NCI-H1694 (cell line): ENCODE results near the gene ELOVL3.
"Not testable (repeated sequence)": the region's sequence is repeated elsewhere in the genome, so short reads cannot be mapped to it uniquely, and the experiment has no call there.

Experiments used
- DNase-seq: peaks from one replicate; lab custom pipeline; 2025; lab: John Stamatoyannopoulos, UW

Gene ELOVL3

DNA sequence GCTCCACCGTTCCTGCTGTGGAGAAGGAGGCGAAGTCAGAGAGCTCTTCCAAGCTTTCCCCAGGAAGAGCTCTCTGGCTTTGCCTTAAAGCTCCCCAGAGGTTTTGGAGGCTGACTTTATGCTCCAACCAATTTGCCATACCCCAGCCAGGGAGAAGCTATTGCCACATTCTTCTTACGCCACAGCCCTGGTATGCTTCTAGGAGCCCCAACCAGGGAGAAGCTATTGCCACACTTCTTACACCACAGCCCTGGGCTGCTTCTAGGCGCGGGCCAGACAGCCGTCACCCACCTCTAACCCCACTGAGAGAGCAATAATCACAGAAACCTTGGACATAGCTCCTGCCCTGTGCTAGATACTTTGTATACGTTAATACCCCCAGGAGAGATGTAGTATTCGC is 951 bp downstream of the ELOVL3 start:
- DNase-seq: no peak

DNA sequence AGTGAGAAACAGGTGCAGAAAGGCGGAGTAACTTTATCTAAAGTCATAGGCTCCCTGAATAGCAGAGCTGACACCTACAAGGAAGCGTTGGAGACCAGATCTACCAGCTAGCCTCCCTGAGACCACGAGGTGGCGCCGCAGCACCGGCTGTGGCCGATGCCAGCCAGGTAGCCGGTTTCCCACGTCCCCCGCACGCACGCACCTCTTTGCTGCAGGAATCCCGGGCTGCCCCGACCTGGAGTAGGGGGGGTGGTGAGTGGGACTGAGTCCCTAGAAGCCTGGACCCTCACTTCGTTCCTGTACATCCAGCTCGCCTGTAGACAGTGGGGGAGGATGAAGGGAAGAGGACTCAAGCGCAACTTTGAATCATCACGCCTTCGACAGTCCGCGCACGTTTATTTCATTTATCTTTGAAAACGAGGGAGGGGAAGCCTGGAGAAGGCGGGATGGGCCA is 3.7 kb downstream of the ELOVL3 start:
- DNase-seq: peak; percentile 58

DNA sequence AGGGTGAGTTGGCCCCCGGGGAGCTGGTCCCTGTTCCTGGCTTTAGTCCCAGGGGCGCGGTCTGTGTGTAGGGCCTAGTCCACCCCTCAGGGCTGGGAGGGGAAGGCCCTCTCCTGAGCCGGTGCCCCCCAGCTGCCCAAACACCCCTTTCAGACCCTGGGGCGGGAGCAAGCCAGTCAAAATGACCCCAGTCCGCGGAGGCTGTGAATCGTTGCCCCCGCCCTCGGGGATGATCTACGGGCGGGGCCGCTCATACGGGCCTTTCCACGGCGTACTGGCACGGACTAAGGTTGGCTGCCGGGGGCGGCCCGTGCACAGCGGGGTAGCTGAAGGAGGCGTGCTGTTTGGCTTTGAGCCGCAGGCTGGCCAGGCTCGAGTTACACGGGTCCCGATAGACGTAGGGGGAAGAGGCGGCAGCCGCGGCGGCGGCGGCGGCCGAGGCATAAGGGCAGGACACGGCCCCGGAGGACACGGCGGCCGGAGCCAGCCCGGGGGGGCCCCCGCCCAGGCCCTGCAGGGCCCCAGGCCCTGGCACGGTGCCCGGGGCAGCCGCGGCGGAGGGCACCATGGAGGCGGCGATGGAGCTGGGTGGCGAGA is 4.3 kb downstream of the ELOVL3 start:
- DNase-seq: peak; percentile 27

DNA sequence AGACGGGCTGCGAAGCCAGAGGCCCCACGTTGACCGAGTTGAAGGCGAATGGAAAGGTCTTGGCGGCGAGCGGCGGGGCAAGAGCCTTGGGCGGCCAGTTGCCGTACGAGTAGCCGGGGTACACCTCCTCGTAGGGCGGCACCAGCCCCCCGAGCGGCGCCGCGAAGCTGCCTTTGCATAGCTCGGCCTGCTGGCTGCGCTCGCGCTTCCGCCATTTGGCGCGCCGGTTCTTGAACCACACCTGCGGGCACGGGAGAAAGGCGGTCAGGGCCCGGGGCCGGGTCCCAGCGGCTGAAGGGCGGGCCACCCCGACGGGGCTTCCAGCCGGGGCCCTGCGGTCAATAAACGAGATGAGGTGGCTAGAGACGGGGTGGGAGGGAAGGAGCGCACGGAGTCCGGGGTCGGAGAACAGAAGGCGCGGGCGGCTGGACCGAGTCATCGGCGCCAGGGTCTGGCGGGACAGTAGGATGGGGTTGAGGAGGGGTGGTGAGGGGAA is 4.8 kb downstream of the ELOVL3 start:
- DNase-seq: no peak

DNA sequence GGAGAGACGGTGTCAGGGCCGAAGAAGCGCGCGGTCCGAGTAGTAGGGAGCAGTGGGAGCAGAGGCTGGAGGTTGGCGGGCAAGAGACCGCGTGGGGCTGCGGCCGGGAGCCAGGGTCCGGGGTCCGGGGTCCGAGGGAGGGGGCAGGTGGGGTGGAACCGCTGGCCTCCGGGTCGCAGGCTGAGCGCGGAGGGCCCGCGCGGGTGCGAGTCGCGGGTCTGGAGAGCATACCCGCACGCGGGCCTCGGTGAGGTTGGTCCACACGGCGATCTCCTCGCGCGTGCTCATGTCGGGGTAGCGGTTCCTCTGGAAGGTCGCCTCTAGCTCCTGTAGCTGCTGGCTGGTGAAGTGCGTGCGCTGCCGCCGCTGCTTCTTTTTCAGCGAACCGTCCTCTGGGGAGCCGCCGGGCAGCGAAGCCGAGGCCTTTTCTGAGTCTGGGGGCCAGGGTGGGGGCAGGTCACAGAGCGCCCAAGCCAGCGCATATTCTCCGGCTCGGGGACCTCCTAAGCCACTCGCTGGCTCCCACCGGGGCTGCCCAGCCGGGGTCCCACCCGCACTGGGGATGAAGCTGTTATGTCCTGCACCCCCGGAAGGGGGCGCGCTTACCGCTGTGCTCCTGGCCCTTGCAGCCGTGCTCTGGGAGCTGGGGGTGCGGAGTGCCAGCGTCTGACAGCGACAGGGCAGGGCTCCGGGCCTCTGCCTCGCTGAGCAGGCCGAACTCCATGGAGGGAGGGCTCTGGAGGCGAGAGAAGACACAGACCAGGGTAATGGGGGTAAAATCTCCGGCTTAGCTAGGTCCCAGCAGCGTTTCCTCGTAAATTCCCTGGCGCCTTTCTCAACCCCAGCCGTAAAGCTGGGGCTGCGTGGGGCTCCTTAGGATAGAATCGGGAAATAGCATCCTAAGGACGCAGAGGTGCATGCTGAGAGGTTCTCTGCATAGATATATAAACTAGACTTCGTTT is 5.5 kb downstream of the ELOVL3 start:
- peak; percentile 15 for DNase-seq

DNA sequence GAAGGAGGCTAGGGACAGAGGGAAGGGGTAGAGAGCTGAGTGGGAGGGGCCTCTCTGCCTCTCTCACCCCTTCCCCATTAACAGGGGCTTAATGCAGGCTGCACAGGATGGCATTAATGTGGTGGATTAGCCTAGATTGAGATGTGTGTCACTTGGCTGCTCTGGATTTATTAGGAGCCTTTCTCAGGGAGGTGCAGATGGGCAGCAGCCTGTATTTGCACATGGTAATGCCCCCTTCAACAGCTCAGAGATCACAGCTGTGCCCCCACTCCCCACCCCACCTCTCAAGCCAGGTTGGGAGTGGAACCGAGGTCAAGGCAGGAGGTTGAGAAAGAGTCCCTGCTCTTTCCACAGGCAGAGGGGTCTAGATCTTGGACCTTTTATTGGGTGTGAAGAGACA is 7.9 kb downstream of the ELOVL3 start:
- DNase-seq: no peak

DNA sequence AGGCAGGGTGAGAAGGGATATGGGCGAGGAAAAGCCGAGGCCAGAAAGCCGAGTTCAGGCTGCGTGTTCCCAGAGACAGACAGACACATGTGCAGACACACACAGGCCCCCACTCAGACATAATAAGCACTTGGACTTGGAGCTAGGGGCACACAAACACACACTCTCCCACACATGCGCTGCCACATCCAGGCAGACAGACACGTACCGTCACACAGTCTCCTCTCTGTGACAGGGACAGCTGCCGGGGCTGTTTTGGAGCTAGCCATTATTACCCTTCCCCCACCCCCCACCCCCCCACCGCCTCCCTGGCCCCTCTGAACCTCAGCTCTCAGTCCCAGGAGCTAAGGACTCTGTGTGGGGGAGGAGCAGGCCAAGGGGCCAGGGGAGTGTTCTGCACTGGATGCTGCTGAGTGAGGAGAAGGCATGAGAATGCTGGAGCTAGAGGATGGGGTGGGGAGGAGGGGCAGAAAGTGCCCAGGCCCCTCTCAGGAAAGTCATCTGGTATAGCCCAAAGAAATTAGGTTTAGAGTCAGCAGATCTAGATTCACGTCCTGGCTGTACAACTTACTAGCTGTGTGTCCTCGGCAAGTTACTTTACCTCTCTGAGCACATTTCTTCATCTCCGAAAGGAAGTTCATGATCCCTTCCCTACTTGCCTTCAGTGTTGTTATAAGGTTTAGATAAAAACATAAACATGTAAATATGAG is 8.9 kb downstream of the ELOVL3 start:
- no peak for DNase-seq

DNA sequence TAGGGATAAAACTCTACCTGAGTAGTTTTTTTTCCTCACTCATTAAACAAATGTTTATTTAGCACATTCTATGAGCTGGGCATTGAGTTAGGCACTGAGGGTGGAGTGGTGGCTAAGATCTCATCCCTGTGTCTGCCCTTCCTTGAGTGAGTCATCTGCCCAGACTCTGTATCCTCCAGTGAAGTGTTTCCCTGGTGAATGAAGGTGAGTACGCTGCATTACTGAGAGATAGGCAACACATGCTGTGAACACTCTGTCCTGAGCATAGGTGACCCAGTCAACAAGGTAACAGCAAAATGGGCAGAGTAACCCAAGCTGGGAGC is 9.5 kb downstream of the ELOVL3 start:
- no peak for DNase-seq

DNA sequence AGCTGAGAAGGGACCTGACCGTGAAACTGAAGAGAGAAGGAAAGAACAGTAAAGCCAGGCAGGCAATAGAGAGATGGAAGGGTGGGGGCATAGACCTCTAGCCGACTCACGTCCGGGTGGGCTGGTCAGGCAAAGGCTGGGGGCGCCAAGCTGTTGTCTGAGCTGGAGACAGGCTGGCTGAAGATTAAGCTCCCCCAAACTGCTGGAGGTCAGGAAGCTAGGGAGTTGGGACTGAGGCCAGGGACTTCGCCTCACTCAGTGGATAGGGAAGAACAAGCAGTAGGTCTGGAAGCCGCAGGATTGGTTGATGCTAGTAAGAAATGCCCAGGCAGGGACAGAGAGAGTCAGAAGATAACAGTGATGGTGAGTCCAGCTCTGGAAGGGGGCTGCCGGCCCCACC is 9.9 kb downstream of the ELOVL3 start:
- DNase-seq: no peak

DNA sequence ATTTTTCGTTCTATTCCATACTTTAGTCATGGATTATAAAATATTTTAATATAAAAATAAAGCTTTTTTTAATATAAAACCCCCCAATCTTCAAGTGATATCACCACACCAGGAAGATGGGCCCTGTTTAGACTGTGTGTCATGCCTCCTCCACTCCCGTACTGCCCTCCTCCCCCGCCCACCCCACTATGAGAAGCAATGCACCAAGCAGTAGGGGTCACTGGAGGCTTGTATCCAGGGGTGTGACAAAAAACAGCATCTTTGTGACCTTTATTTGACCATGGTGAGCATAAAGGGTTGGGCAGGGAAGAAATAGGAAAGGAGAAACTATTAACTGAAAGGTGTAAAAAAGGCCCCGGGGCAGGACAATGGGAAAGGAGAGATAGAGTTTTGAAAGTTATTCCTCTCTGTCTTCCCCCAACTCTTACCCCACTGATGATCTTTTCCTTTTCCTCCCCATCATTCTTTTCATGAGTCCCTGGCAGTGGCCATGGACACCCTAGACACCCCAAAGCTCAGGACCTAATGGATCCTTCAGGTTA is 11.7 kb downstream of the ELOVL3 start:
- no peak for DNase-seq

DNA sequence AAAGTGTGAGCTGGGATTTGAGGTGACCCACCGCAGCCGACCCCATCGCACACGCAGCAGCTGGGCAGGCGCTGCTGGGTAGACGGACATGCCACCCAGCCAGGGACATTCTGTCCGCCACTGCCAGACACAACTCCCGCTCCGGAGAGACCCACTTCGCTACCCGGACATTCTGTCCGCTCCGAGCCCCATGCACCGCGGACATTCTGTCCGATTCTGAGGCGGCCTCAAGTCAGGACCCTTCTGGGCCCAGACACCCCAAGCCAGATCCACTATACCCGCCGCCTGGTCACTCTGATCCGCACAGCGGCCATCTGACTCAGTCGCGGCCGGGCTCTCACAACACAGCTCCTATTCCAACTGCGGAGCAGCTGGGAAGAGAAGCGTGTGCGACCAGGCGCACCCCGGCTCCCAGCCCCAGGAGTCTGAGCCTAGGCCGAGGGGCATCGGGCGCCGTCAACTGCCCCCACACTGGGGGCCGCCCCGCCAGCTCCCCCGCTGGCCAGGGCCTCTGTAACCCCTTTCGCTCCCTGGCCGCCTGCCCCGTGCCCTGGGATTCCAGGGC is 14.4 kb downstream of the ELOVL3 start:
- DNase-seq: no peak

DNA sequence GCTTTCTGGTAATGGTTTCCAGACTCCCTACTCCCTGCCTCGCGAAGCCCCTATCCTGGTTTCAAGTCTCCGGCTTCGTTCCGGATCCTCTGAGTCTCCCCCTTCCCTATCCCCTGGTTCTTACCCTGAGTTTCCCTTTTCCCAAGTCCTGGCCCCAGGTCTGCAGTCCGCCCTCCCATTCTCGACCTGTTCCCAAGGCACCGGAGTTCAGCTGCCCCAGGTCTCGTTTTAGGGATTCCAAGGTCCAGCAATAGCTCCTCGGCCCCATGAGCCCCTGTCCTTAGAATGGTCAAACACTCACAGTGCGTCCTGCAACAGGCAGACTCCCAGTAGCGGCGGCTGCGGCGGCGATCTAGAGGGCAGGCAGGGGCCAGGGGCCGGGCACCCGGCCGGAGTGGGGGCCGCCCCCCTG is 14.9 kb downstream of the ELOVL3 start:
- DNase-seq: no peak

DNA sequence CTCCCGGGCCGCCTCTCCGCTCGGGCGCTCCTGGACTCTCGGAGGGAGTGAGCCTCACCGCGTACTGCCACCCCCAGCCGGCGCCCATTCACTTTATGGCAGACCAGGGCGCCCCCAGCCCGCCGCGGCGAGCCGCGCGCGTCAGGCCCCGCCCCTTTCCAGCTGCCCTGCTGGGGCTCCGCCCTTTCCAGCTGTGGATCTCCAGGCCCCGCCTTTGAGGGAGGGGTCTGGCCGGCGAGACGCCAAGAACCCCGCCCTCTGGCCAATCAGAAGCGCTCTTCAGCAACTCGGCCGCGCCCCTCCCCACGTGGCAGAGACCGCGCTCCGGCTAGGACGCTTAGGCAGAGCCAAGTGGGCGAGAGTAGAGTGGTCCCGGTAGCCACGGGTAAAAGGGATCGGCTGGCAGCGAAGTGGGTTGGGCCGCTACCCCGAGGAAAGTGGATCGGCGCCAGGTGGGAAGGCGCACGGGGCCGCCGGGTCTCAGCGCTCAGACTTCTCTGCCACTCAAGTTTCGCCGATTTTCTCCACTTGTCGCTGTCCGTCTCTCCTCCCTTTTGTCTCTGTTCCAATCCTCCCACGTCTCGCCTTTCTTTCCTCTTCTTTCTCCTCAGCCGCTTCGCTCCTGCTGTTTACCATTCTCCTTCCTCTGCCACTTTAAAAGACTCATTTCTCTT is 15.5 kb downstream of the ELOVL3 start, which contains the start of gene PITX3:
Gene PITX3 (minus strand): TSS at position 69 of the 674 bp plus-strand sequence. CDS start 9,432 bp downstream, outside the sequence.
- peak; percentile 26 for DNase-seq

DNA sequence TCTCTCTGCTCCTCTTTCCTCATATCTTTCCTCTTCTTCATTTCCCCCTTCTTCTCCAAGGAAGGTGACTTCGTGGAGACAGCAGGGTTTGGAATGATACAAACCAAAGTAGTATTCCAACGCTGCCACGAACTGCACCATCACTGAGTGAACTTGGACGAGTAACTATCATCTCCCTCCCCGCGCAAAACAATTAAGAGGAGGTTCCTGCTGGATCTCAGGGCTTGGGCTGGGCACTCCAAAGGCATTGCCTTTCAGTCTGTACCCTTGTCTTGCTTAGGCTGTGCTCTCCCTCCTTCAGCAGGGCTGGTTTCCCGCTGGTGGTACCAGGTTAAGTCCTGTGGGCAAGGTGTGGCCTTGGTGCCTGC is 16.0 kb downstream of the ELOVL3 start:
- no peak for DNase-seq

DNA sequence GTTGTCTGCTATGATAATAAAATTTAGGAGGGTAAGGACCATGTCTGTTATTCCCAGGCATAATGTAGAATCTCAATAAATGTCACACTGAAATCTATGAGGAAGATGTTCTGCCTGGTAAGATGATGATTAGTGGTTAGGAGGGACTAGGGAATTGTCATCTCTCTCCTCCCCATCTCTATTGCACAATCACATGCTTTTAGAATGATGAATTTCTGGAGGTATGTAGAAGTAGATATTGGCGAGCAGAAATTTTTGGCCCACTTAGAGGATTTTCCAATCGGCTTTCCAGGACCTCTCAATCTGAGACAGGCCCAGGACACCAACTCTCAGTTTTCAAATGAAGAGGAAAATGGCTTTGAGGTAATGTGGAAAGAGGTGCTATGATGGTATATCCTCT is 17.2 kb downstream of the ELOVL3 start:
- DNase-seq: no peak

DNA sequence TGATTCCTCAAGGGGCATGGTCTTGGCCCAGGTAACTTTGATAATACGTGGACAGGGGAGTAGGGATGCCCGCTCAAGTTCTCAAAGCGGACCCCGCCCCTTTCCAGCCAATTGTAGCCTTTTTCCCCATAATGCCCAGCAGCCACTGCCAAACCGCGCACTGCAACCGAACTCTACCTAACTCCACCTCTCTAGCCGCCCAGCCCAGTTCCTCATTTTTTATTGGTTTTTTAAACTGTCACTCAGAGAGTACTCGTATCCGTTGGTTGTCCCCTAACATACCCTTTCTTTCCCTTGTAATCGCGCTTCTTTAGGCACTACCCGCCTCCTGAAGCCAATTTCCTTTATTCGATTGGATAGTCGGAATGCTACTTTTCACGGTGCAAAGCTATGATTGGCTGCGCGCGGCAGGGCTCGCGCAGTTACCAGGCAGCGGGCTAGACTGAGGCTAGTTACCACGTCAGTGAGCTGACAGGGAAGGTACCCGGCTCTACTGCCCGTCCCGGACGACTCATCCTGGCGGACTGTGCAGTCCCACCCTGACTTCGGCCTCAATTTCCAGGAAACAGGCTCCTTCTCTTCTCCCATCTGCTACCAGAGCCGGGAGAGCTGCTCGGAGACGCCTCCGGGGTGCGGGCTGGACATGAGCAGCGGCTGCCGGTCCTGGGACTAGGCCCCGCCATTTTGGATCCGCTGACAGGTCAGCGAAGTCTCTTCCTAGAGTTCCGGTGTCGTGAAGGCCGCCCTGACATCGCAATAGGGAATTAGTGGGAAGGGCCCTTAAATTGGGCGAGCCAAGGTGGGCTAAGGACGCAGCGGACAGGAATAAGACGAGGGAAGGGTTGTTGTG is 19.2 kb downstream of the ELOVL3 start, which contains the start of gene GBF1:
Gene GBF1 (plus strand): TSS at position 451 of the 850 bp plus-strand sequence. CDS start 13,407 bp downstream, outside the sequence.
- peak; percentile 99 for DNase-seq

DNA sequence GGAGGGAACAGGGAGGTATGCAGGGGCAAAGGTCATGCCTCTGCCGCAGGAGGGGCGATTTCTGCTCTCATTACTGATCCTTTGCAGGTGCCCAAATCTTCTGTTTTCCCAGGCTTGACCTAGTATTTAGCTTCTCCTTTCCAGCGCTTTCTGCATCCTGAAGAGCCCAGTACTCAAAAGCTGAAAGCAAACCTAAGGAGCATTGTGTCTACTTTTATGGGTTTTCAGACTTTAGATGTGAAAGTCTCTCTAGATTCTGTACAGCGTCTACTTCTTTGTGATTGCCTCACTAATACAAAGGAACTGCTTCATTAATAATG is 19.8 kb downstream of the ELOVL3 start:
- DNase-seq: no peak

DNA sequence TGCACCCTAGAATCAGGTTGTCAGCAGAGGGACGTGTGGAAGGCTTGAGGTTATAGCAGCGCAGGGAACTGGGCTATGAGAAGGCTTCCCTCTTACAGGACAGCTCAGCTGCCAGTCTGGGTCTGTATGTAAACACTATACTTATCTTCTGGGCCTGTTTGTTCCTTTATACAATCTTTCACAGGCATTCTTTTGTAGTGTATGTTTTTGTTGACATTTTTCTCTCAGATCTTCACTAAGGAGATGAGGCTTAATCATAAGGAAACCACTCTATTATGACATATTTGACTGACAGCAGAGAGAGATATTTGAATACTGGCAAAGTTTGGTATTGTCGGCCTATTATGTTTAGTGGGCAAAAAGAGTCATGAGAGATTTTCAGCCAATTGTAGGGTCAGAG is 20.2 kb downstream of the ELOVL3 start:
- DNase-seq: no peak

DNA sequence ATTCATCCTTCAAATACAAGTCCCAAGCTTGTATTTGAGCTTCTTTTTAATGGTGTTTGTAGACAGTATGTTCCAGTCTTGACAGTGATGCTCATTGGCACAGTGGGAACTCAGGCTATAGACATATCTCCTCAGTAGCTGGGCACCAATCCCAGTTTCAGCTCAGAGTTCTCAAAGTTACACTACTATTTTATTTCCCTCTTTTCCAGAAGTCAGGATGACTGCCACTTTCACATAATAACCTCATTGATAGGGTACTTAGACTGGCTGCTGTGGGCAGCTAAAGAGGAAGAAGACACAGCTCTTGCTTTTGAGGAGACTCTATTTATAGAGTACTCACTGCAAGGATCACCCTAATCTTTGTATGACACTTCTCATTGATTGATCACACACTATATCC is 21.6 kb downstream of the ELOVL3 start:
- DNase-seq: no peak

DNA sequence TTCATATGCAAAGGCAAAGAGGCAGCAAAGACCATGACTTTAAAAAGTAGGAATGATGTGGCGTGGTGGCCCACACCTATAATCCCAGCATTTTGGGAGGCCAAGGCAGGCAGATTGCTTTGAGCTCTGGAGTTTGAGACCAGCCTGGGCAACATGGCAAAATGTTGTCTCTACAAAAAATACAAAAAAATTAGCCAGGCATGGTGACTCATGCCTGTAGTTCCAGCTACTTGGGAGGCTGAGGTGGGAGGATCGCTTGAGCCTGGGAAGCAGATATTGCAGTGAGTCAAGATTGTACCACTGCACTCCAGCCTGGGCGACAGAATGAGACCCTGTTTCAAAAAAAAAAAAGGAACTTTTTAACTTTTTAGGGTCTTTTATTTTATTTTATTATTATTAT is 26.4 kb downstream of the ELOVL3 start:
- not testable (repeated sequence) for DNase-seq

DNA sequence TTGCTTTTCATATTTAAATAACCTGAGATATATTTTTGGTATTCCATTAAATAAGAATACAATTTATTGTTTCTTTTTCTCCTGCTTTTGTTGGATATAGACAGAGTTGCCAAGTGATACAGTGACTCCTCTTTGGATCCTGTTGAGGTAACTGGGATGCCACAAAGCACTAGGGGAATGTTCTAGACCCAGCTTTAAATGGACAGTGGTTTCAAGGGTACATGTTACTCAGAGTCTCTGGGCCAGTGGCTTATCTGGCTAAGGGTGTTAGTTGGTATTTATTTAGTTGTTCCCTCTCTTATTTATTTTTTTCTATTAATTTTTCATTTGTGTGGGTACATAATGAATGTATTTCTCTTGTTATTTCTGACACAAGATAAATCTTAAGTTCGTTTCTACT is 28.3 kb downstream of the ELOVL3 start:
- DNase-seq: no peak
